Activated CD8-positive, alpha-beta memory T cell treated with anti-CD3 and anti-CD28 coated beads, Interleukin-2, amount 50 U/mL, for 48 hours (primary cell): ENCODE results near the gene TCF15.
"Not testable (repeated sequence)": the region's sequence is repeated elsewhere in the genome, so short reads cannot be mapped to it uniquely, and the experiment has no call there.

ENCODE experiments used
- DNase-seq: peaks from one replicate; pipeline ENCODE4 v3.0.0-alpha.2; 2020

Gene TCF15

GRCh38 chr20:608970-609369 lies 1.1 kb downstream of the TCF15 start:
- no peak for DNase-seq

DNA sequence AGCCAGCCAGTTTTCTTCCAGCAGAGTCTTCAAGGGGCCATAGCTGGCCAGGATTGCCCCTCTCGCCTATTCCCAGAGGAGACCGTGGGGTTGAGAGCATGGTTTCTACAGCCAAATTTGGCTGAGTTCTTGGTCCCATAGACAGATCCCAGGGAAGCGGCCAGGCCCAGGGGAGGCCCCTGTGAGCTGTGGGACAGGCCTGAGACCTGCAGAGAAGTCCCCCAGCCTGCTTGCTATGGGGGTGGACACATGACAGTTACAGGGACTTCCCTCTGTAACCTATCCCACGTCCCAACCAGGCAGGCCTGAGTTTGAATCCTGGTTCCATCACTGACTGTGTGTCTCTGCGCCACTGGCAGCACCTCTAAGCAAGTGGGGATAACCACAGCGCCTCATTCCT lies 2.6 kb downstream of the TCF15 start:
- DNase-seq: no peak

DNA sequence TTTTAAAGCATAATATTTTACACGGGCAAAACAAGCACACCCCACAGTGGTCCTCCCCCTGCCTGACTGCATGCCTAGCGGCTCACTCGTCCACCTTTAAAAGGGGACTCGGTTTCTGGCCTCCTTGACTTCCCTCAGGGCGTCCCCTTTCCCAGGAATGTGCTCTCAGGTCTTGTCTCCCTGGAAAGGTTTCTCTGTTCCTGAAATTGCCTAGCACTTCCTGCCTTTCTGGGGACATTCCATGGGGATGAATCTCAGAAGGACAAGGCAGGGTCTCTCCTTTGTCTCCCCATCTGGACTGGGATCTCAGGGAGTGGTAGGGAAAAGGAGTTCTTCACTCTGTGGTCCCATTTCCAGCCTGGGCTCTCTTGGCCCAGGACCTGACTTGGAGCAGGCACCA lies 4.9 kb downstream of the TCF15 start:
- no peak for DNase-seq

DNA sequence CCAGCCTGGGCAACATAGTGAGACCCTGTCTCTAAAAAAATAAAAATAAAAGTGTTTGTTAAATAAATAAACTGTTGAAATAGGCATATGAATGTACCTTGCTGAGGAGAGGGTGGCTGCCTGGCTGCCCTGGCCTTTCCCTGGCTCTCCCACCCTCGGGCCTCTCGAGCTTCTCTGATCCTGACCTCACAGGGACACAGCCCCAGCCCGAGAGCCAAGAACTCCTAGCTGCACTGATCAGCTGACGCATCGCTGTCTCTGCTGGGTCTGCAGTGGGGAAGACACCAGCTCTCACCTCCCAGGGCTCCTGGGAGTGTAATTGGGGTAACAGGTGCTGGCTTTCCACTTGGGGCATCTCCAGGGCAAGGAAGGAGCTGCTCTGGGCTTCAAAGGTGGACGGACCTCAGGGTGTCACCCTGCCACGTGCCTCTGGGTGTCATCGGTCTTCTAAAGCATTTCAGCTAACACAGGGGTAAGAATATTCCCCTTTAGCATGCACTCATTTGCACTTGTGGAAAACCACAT lies 6.9 kb downstream of the TCF15 start:
- no peak for DNase-seq

- DNase-seq: no peak
Measured at GRCh38 chr20:602111-602970, 7.8 kb downstream of the TCF15 start.

DNA sequence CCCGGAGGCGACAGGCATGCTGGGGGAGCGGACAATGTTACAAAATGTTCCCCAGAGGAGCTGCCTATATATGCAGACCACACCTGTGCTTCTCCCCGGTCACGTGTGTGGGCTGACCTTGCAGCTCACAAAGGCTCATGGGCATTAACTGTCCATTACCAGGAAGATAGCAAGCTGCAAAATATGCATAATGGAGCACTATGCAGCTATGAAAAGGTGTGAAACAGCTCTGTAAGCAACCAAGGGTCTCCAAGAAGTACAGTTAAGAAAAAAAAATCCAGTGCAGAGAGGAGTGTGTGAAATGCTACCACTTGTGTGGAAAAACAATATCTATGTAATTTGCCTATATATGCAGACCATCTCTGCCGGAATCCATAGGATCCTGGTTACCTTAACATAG lies 9.4 kb downstream of the TCF15 start:
- no peak for DNase-seq

- no peak for DNase-seq
Measured at GRCh38 chr20:600141-600540, 10.0 kb downstream of the TCF15 start.

- no peak for DNase-seq
Measured at GRCh38 chr20:598133-598850, 11.8 kb downstream of the TCF15 start.

- no peak for DNase-seq
Measured at GRCh38 chr20:597560-597959, 12.5 kb downstream of the TCF15 start.

GRCh38 chr20:595330-596308 lies 14.5 kb downstream of the TCF15 start:
- DNase-seq: no peak

- no peak for DNase-seq
Measured at GRCh38 chr20:592506-592905, 17.6 kb downstream of the TCF15 start.

- DNase-seq: no peak
Measured at GRCh38 chr20:591941-592340, 18.2 kb downstream of the TCF15 start.

DNA sequence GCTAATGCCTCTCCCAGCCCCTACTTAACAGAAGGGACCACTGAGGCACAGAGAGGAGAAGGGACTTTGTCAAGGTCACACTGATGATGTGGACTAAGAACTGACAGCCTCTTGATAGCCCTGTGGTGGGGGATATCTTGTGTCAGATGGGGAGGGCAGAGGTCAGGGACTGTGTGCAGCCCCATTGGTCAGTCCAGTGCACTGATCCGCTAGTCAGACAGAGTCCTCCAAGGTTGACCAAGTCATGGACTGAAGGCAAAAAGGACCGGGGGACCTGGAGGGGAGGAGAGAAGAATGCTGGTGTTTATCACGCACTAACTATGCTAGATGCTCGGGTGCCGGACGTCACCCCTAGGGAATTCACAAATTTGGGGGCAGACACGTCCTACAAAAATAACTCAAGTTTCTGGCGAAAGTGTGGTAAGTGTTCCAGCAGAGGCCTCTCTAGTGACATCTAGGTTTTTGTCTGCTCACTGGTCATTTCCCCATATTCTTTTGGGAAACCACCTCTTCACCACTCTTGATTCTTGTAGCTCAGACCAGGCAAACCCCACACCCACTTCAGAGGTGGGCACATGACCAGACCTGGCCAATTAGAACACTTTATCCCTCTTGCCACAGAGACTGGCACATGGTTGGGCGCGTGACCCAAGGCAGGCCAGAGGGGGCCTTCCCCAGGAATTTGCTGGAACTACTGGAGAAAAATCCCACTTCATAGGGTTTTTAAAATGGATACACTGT lies 21.0 kb downstream of the TCF15 start:
- DNase-seq: no peak

- DNase-seq: no peak
Measured at GRCh38 chr20:588476-588875, 21.6 kb downstream of the TCF15 start.

- DNase-seq: no peak
Measured at GRCh38 chr20:584971-585301, 25.2 kb downstream of the TCF15 start.

GRCh38 chr20:584161-584970 lies 25.7 kb downstream of the TCF15 start:
- DNase-seq: no peak

DNA sequence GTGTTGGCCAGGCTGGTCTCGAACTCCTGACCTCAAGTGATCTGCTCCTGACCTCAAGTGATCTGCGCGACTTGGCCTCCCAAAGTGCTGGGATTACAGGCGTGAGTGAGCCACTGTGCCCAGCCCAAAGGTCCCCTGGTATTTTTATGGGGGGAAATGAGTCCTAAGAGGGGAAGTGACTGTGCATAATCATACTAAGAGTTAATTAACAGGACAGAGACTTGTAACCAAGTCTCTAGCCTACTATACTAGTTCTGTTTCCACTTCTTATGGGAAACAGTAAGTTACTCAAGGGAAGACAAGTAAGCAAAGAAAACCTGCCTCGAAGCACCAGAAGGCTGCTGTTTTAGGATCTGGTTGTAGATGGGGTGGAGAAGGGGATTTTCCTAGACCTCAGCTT lies 27.9 kb downstream of the TCF15 start:
- DNase-seq: no peak

DNA sequence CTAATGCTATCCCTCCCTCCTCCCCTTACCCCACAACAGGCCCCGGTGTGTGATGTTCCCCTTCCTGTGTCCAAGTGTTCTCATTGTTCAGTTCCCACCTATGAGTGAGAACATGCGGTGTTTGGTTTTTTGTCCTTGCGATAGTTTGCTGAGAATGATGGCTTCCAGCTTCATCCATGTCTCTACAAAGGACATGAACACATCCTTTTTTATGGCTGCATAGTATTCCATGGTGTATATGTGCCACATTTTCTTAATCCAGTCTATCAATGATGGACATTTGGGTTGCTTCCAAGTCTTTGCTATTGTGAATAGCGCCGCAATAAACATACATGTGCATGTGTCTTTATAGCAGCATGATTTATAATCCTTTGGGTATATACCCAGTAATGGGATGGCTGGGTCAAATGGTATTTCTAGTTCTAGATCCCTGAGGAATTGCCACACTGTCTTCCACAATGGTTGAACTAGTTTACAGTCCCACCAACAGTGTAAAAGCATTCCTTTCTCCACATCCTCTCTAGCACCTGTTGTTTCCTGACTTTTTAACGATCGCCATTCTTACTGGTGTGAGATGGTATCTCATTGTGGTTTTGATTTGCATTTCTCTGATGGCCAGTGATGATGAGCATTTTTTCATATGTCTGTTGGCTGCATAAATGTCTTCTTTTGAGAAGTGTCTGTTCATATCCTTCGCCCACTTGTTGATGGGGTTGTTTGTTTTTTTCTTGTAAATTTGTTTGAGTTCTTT lies 31.0 kb downstream of the TCF15 start:
- not testable (repeated sequence) for DNase-seq

GRCh38 chr20:577167-577791 lies 32.8 kb downstream of the TCF15 start:
- no peak for DNase-seq

DNA sequence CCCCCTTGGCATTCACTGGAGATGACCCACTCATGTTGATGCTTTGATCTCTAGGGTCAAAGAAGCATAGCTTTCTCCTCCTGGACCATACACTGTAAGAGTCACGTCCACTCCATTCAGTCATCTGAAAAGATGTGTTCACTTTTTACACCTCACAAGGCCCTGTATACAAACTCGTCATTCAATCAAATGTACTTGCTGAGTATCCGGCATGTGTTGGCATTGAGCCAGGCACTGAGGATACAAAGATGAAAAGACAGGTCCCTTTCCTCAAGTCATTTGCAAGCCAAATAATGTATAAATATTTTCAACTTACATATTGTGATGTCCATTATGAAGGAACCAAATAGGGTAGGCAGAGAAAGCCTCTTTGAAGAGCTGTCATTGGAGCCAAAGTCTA lies 34.0 kb downstream of the TCF15 start:
- no peak for DNase-seq
